Measurements from ENCODE around the gene LRRC59. TPM values are rescaled to one million over a fixed set of nuclear protein-coding genes. Genes with fewer than 3 reads are reported as not detected.

Gene LRRC59
- polyA plus RNA-seq, 3 donors = 56.7 to 67.6 (median 61.0) TPM

DNA sequence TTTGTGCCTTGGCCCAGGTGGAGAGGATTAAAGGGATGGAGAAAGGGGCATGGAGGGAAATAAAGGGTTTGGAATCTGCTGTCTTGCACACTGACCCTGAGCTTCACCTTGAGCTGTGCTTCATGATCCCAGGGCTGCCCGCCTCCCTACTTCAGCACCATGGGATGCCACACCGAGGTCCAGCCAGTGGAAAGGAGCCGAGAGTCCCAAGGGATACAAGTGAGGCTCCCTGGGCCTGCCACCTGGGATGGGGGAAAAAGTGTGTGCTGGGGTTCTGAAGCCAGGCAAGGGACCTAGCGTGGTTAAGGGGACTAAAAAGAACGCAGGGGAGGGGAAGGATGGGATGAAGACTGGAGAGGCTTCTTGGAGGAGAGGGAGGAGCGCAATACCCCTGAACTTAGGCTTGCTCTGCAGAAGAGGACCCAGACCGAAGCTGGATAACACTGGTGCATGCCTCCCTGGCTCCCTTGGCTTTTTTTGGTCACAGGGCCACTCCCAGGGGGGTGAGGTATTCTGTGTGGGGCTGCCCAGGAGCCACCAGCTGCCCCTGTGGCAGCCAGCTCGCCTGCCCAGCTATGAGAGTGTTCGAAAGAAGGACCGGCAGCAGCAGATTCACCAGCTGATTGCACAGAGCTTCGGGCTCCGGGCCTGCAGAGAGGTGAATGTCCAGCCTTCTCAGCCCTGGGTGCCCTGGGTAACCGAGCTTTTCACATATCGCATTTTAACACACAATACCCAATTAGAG lies 31.5 kb downstream of the LRRC59 start:
- DNase-seq = no peak

- no peak for DNase-seq
These were observed 32.2 kb downstream of the LRRC59 start for GRCh38 chr17:50365165-50365564.

DNA sequence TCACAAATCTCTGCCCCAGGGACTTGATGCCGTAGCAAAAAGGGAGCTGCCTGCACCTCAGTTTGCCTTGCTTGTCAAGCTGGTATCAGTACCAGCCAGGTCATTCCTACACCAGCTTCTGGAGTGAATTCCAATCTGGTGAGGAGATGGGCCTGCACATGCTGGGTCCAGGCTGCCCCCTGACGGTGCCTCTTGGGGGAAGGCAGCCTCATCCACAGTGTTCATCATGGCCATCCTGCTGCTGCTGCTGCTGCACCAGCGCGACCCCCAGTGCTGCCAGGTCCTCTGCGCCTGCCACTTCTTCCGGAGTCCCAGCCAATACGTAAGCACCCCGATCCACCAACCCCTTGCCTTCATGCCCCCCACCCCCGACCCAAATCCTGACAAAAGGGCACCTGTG lies 32.6 kb downstream of the LRRC59 start:
- DNase-seq = no peak

GRCh38 chr17:50364061-50364458 lies 33.3 kb downstream of the LRRC59 start:
- DNase-seq = no peak

- no peak for DNase-seq
These were observed 33.9 kb downstream of the LRRC59 start for GRCh38 chr17:50363217-50364060.

- DNase-seq = no peak
These were observed 34.7 kb downstream of the LRRC59 start for GRCh38 chr17:50362661-50363060.

GRCh38 chr17:50361561-50362480 lies 35.5 kb downstream of the LRRC59 start:
- no peak for DNase-seq

- no peak for DNase-seq
These were observed 36.7 kb downstream of the LRRC59 start for GRCh38 chr17:50360486-50361115.

DNA sequence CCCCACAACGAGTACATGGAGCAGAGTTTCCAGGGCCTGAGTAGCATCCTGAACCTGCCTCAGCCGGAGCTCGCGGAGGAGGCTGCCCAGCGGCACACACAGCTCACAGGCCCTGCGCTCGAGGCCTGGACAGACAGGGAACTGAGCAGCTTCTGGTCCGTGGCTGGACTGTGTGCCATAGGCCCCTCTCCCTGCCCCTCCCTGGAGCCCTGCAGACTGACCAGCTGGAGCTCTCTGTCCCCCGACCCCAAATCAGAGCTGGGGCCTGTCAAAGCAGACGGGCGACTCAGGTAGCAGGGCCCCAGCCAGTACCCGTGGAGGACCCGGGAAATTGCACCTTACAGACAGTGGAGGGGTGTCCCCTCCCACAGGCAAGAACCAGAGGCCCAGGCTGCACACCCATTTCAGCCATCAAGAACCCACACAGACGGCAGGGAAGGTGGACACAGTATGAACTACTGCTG lies 37.3 kb downstream of the LRRC59 start:
- DNase-seq = no peak

- DNase-seq = no peak
These were observed 38.2 kb downstream of the LRRC59 start for GRCh38 chr17:50359005-50359699.

- no peak for DNase-seq
These were observed 39.1 kb downstream of the LRRC59 start for GRCh38 chr17:50358177-50358576.

- no peak for DNase-seq
These were observed 40.3 kb downstream of the LRRC59 start for GRCh38 chr17:50356892-50357510.

DNA sequence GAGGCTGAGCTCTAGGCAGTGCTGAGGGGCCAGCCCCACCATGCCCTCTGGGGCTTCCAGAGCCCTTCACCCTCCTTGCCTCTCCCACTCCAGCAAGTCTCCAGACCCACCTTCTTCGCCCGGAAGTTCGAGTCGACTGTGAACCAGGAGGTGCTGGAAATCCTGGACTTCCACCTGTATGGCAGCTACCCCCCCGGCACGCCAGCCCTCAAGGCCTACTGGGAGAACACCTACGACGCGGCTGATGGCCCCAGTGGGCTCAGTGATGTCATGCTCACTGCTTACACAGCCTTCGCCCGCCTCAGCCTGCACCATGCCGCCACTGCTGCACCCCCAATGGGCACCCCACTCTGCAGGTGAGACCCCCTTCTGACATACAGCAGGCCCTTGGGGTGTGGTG lies 40.9 kb downstream of the LRRC59 start:
- no peak for DNase-seq

- DNase-seq = no peak
These were observed 41.5 kb downstream of the LRRC59 start for GRCh38 chr17:50355701-50356341.

GRCh38 chr17:50355336-50355700 lies 42.0 kb downstream of the LRRC59 start:
- DNase-seq = no peak

- DNase-seq = no peak
These were observed 42.5 kb downstream of the LRRC59 start for GRCh38 chr17:50354776-50355175.

GRCh38 chr17:50354198-50354597 lies 43.1 kb downstream of the LRRC59 start:
- no peak for DNase-seq

DNA sequence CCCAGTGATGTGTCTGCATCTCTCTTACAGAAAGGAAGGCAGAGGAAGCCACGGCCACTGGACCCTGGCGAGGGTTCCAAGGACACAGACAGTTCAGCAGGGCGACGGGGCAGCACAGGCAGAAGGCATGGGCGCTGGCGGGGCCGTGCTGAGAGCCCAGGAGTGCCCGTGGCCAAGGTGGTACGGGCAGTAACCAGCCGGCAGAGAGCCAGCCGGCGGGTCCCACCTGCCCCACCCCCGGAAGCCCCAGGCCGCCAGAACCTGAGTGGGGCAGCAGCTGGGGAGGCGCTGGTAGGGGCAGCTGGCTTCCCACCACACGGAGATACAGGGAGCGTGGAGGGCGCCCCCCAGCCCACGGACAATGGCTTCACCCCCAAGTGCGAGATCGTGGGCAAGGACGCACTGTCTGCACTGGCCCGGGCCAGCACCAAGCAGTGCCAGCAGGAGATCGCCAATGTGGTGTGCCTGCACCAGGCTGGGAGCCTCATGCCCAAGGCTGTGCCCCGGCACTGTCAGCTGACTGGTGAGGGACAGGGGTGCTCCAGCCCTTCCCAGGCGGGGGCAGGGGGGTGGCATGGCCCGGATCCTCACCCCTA lies 43.6 kb downstream of the LRRC59 start:
- DNase-seq = no peak
